ENCODE data around the gene COLEC12. TPM values are rescaled to one million over a fixed set of nuclear protein-coding genes. Genes with fewer than 3 reads are reported as not detected.

COLEC12 gene
- total RNA-seq, 1 experiment from 2014 or later, result not detected

DNA sequence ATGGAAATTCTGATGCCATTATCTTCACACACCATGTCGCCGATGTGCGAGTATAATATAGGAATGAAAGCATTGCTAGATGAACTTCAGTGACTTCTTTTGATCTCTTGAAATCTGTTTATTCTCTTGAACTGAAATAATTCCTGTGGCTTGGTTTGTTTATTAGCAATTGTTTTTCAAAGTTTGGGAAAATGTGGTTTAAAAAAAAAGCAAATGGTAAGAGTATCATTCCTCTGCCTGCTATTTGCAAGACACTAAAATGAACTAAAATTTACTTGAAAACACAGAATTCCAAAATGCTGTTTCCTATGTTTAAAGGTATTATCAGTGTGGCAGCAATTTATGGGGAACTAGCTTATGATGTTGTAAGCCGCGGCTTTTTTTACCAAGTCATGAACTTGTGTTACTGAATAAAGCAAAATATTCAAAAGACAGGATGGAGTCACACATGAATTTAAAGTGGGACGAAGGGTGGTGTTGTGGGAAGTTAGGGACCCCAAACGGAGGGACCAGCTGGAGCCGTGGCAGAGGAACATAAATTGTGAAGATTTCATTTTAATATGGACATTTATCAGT lies 96.4 kb downstream of the COLEC12 start:
- BruUV-seq (replicated peaks), result no TSS peak
- Mint-ChIP-seq H3K9me3 (ENCODE audit: low read depth, unreplicated experiment) (peaks cover 4% of the 10 kb centered on the region), H3K4me1 (ENCODE audit: low read depth, unreplicated experiment) (no peaks in the 10 kb centered on the region), H3K27me3 (ENCODE audit: unreplicated experiment) (peaks cover 30% of the 10 kb centered on the region), H3K4me3 (ENCODE audit: low read depth, unreplicated experiment) (no peak overlapping the region), H3K36me3 (ENCODE audit: insufficient read depth, unreplicated experiment) (no peaks in the 10 kb centered on the region), H3K27ac (ENCODE audit: unreplicated experiment) (no peak overlapping the region)
- no peak for DNase-seq
- CTCF ChIA-PET, result no interaction called here
- TF ChIP-seq, protein P1, sequence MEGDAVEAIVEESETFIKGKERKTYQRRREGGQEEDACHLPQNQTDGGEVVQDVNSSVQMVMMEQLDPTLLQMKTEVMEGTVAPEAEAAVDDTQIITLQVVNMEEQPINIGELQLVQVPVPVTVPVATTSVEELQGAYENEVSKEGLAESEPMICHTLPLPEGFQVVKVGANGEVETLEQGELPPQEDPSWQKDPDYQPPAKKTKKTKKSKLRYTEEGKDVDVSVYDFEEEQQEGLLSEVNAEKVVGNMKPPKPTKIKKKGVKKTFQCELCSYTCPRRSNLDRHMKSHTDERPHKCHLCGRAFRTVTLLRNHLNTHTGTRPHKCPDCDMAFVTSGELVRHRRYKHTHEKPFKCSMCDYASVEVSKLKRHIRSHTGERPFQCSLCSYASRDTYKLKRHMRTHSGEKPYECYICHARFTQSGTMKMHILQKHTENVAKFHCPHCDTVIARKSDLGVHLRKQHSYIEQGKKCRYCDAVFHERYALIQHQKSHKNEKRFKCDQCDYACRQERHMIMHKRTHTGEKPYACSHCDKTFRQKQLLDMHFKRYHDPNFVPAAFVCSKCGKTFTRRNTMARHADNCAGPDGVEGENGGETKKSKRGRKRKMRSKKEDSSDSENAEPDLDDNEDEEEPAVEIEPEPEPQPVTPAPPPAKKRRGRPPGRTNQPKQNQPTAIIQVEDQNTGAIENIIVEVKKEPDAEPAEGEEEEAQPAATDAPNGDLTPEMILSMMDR (IDR thresholded peaks at IDR 0.05; ENCODE audit: unreplicated experiment), result no peak
- intact Hi-C loops (cut with micrococcal nuclease; ENCODE audit: unreplicated experiment), result no loop called here

DNA sequence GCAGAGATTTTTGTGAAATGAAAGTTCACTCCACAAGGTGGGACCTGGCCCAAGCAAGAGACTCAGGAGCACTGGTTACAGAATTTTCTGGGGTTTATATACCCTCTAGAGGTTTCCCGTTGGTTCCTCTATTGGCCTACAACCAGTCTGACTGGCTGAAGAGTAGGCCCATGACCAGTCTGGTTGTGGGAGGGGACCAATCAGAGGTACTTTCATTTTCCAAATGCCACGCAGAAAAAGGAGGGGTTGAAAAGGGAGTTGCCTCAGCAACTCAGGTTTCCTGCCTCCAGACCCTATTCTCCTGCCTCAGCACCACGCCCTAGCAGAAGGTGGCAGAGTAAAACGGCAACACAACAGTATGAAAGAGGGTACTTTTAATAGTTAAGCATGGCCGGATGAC lies 98.4 kb downstream of the COLEC12 start:
- Mint-ChIP-seq H3K4me3 (ENCODE audit: low read depth, unreplicated experiment) (no peak overlapping the region), H3K9me3 (ENCODE audit: low read depth, unreplicated experiment) (peaks cover 4% of the 10 kb centered on the region), H3K27me3 (ENCODE audit: unreplicated experiment) (peaks cover 51% of the 10 kb centered on the region), H3K4me1 (ENCODE audit: low read depth, unreplicated experiment) (no peaks in the 10 kb centered on the region), H3K27ac (ENCODE audit: unreplicated experiment) (no peak overlapping the region), H3K36me3 (ENCODE audit: insufficient read depth, unreplicated experiment) (no peaks in the 10 kb centered on the region)
- no peak for DNase-seq
- TF ChIP-seq, protein P1 (IDR thresholded peaks at IDR 0.05; ENCODE audit: unreplicated experiment), result no peak
- intact Hi-C loops (cut with micrococcal nuclease; ENCODE audit: unreplicated experiment), result no loop called here
- BruUV-seq (replicated peaks), result no TSS peak
- CTCF ChIA-PET, result no interaction called here

DNA sequence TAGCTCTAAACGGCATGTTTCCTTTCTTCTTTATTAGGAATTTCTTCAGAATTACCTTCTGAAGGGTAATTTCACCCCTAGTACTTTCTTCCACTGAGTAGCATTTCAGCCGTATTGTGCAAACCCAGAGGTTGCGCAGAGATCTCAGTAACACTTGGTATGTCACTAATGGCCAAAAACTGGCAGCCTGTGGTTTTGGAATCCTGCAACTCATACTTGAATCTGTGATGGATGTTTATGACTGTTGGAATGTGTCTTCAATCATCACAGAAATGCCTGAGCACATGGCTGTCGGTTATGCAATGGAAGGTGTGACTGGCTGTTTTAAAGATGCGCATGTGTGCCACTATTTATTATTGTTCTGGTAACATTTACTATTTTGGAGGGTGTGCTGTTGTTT lies 100.0 kb downstream of the COLEC12 start:
- peaks cover 4% of the 10 kb centered on the region for H3K9me3 Mint-ChIP-seq (ENCODE audit: low read depth, unreplicated experiment)
- H3K27me3 Mint-ChIP-seq (ENCODE audit: unreplicated experiment), result peaks cover 67% of the 10 kb centered on the region
- no peak for DNase-seq
- intact Hi-C loops (cut with micrococcal nuclease; ENCODE audit: unreplicated experiment), result no loop called here
- no peaks in the 10 kb centered on the region for H3K4me1 Mint-ChIP-seq (ENCODE audit: low read depth, unreplicated experiment)
- TF ChIP-seq, protein P1 (IDR thresholded peaks at IDR 0.05; ENCODE audit: unreplicated experiment), result no peak
- no peak overlapping the region for H3K4me3 Mint-ChIP-seq (ENCODE audit: low read depth, unreplicated experiment)
- BruUV-seq (replicated peaks), result no TSS peak
- CTCF ChIA-PET, result no interaction called here
- no peak overlapping the region for H3K27ac Mint-ChIP-seq (ENCODE audit: unreplicated experiment)
- H3K36me3 Mint-ChIP-seq (ENCODE audit: insufficient read depth, unreplicated experiment), result no peaks in the 10 kb centered on the region

DNA sequence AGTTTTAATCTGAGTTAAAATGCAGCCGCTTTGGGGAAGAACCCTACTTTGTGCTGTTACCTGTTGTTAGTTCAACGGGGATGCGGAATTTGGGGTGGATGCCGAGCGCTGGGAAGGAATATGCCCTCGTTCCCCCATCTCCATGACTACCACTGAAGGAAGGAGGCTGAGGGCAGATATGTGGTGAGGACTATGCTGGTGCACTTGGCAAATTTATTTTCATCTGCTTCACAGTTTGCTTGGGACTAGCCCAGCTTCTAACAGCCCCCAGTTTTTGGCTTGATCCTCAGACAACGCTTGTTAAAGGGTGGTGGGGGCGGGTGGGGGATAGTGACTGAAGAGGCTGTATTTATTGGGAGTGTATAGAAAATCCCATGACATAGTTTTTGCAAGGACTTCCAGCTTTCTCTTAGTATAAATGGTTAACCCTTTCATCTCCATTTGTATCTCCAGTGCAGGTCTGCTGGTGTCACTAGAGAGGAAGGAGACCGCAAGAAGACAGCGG lies 100.8 kb downstream of the COLEC12 start:
- Mint-ChIP-seq H3K36me3 (ENCODE audit: insufficient read depth, unreplicated experiment) (no peaks in the 10 kb centered on the region), H3K4me3 (ENCODE audit: low read depth, unreplicated experiment) (no peak overlapping the region)
- intact Hi-C loops (cut with micrococcal nuclease; ENCODE audit: unreplicated experiment), result no loop called here

More for the DNA sequence above, 100.8 kb downstream of the COLEC12 start:
- TF ChIP-seq, protein P1 (IDR thresholded peaks at IDR 0.05; ENCODE audit: unreplicated experiment), result no peak
- Mint-ChIP-seq H3K4me1 (ENCODE audit: low read depth, unreplicated experiment) (no peaks in the 10 kb centered on the region), H3K27me3 (ENCODE audit: unreplicated experiment) (peaks cover 75% of the 10 kb centered on the region), H3K27ac (ENCODE audit: unreplicated experiment) (no peak overlapping the region), H3K9me3 (ENCODE audit: low read depth, unreplicated experiment) (no peaks in the 10 kb centered on the region)
- DNase-seq, result no peak
- BruUV-seq (replicated peaks), result no TSS peak
- CTCF ChIA-PET, result interaction anchor here (0.6 to 0.7 kb wide), 2 partner anchors 25 to 43 kb away, joined by 3 to 4 read pairs; no protein-coding TSS in a partner anchor

Data from Calu3 (cell line).